GM19455 (cell line): ENCODE results near the gene ZCCHC9.
"Not testable (repeated sequence)": the region's sequence is repeated elsewhere in the genome, so short reads cannot be mapped to it uniquely, and the experiment has no call there.

Experiments used
- ATAC-seq: cut with Tn5 transposase; IDR thresholded peaks from one replicate; pipeline ENCODE4 v1.9.1; 2021; ENCODE audit not compliant: unreplicated experiment

The ZCCHC9 gene

GRCh38 chr5:81301271-81302015 lies at the start of gene ZCCHC9:
TSS of gene ZCCHC9 (plus strand) at chr5:81301587. CDS start at chr5:81304758, 3,171 bp downstream.
- ATAC-seq = peak; percentile 94

DNA sequence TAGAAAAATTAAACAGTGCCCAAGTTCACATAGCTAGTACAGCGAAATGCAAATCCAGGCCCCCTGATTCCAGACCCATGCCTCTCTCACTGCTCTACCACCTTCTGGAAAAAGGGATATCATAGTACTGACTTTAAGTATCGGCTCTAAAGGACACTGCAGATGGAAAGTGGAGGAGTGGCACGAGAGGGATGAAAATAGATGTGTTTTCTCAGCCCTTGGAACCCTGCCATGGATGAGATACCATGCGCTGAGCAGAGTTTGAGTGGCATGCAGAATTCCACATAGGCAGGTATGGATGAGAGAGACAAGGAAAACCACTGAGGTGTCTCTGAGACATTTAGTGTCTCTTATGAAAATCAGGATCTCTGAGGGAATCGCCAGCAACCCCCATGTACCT lies 49.5 kb upstream of the ZCCHC9 start:
- ATAC-seq = no peak

DNA sequence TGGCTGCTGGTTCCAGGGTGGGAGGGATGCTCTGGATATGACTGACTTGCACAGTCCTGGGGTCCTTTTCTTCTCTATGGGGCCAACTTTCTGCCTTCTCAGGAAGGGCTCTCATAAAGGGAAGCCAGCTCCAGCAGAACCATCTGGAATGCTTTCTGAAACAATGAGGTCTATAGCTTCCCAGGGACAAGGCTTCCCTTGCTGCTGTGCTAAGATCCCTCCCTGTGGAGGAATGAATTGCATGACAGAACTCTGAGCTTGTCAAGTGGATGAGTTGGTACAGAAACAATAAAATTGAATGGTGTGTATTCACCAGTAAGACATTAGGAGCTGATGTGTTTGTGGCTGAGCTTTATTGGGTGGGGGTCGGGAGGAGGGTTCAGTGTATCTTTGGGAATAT lies 48.5 kb upstream of the ZCCHC9 start:
- ATAC-seq = no peak

- ATAC-seq = no peak
These were observed 47.5 kb upstream of the ZCCHC9 start for GRCh38 chr5:81253875-81254274.

- no peak for ATAC-seq
These were observed 46.4 kb upstream of the ZCCHC9 start for GRCh38 chr5:81254886-81255559.

- ATAC-seq = no peak
These were observed 44.6 kb upstream of the ZCCHC9 start for GRCh38 chr5:81256766-81257165.

- not testable (repeated sequence) for ATAC-seq
These were observed 38.6 kb upstream of the ZCCHC9 start for GRCh38 chr5:81262796-81263195.

DNA sequence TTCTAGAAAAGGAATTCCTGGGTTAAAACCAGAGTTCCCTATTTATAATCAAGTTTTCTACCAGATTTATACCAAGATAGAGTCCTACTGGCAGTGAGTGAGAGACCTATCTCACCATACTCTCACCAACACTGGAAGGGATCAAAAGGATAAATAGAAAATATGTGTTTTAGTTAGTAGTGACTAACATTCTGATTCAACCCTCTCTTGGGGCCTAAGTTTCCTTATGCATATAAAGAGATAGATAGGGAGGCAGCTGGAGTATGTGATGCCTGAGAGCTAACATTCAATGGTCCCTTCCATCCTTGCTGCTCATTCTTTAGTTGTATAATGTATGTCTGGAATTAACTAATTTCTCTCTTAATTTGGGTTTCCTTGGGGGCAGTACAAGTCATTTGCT lies 36.3 kb upstream of the ZCCHC9 start:
- no peak for ATAC-seq

GRCh38 chr5:81268521-81269196 lies 32.7 kb upstream of the ZCCHC9 start:
- no peak for ATAC-seq

- no peak for ATAC-seq
These were observed 31.5 kb upstream of the ZCCHC9 start for GRCh38 chr5:81269751-81270393.

DNA sequence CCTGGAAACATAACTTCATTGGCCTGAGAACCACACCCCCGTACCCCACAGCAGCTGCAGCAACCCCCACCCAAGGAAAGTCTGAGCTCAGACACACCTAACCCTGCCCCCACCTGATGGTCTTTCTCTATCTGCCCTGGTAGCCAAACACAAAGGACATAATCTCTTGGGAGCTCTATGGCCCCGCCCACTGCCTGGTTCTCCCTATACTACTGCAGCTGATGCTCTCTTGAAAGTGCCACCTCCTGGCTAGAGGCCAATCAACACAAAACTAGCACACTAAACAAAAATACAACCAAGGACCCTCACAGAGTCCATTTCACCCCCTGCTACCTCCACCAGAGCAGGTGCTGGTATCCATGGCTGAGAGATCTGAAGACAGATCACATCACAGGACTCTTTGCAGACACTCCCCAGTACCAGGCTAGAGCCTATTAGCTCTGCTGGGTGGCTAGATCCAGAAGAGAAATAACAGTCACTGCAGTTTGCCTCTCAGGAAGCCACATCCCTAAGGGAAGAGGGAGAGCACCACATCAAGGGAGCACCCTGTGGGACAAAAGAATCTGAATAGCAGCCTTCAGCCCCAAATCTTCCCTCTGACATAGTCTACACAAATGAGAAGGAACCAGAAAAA lies 30.9 kb upstream of the ZCCHC9 start:
- ATAC-seq = not testable (repeated sequence)

DNA sequence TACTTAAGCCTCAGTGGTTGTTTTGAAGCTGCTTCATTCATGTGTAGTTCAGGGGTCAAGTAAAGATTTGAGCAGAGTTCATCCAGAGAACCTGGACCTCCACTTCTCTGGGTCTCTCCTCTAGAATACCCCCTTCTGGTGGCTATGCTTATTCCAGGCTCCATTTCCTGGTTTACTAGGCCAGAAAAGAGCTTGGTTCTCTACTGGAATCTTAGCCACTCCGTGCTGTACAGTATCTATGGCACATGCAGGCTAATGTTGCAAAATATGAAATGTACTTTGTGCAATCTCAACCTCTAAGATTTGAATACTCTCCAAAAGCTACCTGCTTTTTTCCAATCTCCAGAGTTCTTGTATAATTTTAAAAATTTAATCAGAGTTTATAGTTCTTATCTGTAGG lies 17.4 kb upstream of the ZCCHC9 start:
- ATAC-seq = no peak

DNA sequence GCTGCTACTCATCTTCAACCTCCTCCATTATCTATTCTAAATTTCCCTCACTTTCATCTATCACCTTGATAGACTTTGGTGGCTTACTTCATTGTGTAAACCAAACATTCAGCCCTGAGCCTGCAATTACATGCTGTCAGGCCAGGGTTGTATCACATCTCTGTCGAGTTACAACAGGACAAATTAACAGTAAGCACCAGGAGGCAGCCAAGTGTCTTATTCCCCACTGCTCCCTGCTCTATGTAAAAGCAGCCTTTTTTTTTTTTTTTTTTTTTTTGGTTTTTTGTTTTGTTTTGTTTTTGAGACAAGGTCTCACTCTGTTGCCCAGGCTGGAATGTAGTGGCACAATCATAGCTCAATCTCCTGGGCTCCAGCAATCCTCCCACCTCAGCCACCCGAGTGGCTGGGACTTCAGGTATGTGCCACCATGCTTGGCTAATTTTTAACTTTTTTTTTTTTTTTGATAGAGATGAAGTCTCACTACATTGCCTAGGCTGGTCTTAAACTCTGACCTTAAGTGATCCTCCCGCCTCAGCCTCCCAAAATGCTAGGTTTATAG lies 15.2 kb upstream of the ZCCHC9 start:
- no peak for ATAC-seq

GRCh38 chr5:81288021-81288433 lies 13.4 kb upstream of the ZCCHC9 start:
- no peak for ATAC-seq

DNA sequence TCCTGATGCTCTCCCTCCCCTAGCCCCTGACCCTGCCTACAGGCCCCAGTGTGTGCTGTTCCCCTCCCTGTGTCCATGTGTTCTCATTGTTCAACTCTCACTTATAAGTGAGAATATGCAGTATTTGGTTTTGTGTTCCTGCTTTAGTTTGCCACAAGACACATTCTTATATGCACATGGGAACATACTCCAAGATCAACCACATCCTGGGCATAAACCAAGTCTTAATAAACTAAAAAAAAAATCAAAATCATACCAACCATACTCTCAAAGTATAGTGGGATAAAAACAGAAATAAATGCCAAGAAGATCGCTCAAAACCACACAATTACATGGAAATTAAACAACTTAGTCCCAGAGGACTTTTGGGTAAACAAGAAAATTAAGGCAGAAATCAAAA lies 11.2 kb upstream of the ZCCHC9 start:
- no peak for ATAC-seq

DNA sequence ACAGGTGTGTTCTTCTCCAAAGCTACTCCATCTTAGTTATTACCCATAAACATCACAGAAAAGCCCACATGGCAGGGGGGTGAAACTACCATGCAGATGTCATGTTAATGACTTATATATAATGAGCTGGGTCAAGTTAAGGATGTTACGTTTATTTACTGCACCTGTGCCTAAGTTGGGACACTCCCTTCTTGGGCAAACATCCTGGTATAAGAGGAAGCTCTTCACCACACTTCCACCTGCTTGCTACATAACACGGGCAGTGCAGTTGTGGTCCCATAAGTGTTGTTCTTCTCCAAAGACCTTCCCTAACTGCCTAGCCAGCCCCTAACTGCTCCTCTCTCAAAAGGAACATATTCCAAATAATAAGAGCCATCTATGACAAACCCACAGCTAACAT lies 9.3 kb upstream of the ZCCHC9 start:
- no peak for ATAC-seq

DNA sequence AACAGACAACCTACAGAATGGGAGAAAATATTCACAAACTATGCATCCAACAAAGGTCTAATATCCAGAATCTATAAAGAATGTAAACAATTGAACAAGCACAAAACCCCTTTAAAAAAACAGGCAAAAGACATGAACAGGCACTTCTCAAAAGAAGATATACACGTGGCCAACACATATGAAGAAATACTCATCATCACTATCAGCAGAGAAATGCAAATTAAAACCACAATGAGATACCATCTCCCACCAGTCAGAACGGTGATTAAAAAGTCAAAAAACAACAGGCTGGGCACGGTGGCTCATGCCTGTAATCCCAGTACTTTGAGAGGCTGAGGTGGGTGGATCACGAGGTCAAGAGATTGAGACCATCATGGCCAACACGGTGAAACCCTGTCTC lies 7.4 kb upstream of the ZCCHC9 start:
- not testable (repeated sequence) for ATAC-seq

- ATAC-seq = no peak
These were observed 3.9 kb upstream of the ZCCHC9 start for GRCh38 chr5:81297531-81297930.

GRCh38 chr5:81300921-81301270 lies 491 bp upstream of the ZCCHC9 start:
- no peak for ATAC-seq

DNA sequence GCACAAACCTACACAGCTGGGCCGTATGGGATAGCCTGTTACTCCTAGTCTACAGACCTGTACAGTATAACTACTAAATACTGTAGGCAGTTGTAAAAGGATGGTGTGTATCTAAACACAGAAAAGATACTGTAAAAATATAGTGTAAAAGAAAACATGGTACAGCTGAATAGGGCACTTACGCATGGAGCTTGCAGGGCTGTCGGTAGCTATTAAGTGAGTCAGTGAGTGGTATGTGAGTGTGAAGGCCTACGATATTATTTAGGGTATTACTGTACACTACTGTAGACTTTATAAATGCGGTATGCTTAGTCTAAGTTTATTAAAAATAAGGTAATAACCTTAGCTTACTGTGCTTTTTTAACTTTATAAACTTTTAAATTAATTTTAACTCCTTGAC lies 1.2 kb downstream of the ZCCHC9 start:
- no peak for ATAC-seq

DNA sequence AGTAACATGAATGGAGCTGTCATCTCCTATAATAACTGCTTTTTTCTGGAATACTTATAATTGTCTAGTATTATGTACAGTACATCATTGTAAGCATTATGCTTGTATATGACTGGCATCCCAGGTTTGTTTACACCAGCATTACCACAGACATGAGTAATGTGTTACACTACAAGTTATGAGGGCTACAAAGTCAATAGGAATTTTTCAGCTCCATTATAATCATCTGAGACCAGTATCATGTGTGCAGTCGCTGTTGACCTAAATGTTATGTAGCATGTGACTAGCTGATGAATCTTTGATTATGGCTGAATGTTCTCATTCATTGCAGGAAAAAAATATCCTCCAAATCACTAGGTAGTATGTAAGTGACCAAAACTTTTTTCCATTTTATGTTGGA lies 2.2 kb downstream of the ZCCHC9 start:
- no peak for ATAC-seq
